ENCODE results near the gene RHBDD1.

DNA sequence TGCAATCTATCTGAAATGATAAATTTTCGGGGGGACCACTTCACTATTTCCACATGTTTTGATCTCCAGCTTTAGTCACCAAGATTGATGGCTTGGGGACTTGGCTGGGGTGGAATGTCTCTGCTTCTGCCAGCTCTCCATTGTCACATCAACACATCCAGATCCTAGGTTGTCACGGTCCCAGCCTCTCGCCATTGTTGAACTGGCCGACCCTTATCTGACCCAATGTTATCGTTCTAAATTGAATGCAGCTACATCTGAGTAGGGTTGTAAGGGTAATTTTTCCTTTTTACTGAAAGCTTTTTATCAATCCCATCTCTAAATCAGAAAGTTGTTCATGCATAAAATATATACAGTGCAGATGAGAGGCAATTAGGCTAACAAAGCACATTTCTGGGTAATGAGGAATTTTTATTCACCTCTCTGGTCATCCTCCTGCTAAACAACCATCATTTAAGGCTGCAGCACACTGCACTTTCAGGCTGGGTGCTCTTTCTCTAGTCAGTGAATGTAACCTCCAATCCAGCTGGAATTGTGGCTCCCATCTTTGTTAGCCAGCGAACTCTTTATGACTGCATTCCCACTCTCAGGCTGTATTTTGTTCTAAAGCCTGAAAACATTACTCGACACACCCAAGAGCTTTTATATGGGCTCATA, 200.0 kb downstream of the RHBDD1 start:
- TF ChIP-seq, protein P1, sequence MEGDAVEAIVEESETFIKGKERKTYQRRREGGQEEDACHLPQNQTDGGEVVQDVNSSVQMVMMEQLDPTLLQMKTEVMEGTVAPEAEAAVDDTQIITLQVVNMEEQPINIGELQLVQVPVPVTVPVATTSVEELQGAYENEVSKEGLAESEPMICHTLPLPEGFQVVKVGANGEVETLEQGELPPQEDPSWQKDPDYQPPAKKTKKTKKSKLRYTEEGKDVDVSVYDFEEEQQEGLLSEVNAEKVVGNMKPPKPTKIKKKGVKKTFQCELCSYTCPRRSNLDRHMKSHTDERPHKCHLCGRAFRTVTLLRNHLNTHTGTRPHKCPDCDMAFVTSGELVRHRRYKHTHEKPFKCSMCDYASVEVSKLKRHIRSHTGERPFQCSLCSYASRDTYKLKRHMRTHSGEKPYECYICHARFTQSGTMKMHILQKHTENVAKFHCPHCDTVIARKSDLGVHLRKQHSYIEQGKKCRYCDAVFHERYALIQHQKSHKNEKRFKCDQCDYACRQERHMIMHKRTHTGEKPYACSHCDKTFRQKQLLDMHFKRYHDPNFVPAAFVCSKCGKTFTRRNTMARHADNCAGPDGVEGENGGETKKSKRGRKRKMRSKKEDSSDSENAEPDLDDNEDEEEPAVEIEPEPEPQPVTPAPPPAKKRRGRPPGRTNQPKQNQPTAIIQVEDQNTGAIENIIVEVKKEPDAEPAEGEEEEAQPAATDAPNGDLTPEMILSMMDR (IDR thresholded peaks at IDR 0.05), result no peak
- TF ChIP-seq POLR2A (IDR thresholded peaks at IDR 0.05), result no peak
